Measurements from ENCODE around the gene DAPK2. TPM values are rescaled to one million over a fixed set of nuclear protein-coding genes. Genes with fewer than 3 reads are reported as not detected.

DAPK2 gene
- total and polyA plus RNA-seq, 2 experiments from 2014 or later: 5.8 to 7.5 TPM

DNA sequence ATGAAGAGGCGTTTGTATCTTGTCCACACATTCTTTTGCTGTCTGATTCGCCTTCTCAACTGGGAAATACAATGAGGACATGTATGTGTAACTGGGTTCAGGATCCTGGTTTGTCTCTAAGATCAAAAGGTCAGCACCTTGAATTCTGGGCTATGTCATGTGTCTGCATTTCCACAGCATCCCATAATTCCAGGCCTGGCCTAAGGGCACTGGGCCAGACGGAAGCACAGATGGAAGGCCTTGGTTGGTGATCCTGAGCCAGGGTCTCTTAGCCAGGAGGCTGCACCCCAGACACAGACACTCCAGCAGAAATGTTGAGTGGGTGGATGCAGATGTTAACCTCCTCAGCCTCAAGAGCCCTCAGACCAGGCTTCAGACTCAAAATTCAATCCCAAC, 188.8 kb downstream of the DAPK2 start:
- no peaks in the 10 kb centered on the region for H4K20me1 ChIP-seq (ENCODE audit: insufficient read depth)
- H3K4me1 ChIP-seq (ENCODE audit: insufficient read depth): peaks cover 14% of the 10 kb centered on the region
- TF ChIP-seq EZH2 (IDR thresholded peaks at IDR 0.05; ENCODE audit: insufficient read depth, poor library complexity, severe bottlenecking): no peak
- no peak for TF ChIP-seq EZH2phosphoT487 (IDR thresholded peaks at IDR 0.05; ENCODE audit: insufficient read depth, low read depth)
- in situ Hi-C loops (cut with MboI): no loop called here
- 14 to 24% methylated on average over 3 of the region's 3 CpGs for WGBS, 2 experiments (ENCODE audit: low coverage in 1 of 2, low lambda C conversion rate in 2 of 2, missing lambda C conversion rate in 2 of 2)
- H3K9ac ChIP-seq: no peak overlapping the region
- no peaks in the 10 kb centered on the region for H3K27me3 ChIP-seq (replicated peaks; ENCODE audit: insufficient read depth)
- 0 out of 2 replicates have a peak overlapping the region, but pooled peaks have one; percentile 7 for H3K27ac ChIP-seq
- H3K9me3 ChIP-seq (ENCODE audit: low read depth): no peaks in the 10 kb centered on the region
- no peaks in the 10 kb centered on the region for H3K36me3 ChIP-seq (ENCODE audit: low read depth)
- H3K79me2 ChIP-seq (ENCODE audit: insufficient read depth): no peaks in the 10 kb centered on the region
- H3F3A ChIP-seq (ENCODE audit: insufficient read depth): peaks cover 16% of the 10 kb centered on the region
- H3K4me3 ChIP-seq: no peak overlapping the region
- H3K4me2 ChIP-seq (ENCODE audit: unreplicated experiment): peak overlapping the region; percentile 10
- no peak overlapping the region for H2AFZ ChIP-seq
- H3K9me2 ChIP-seq (ENCODE audit: insufficient read depth): no peaks in the 10 kb centered on the region
- no peak for DNase-seq

MicroRNAs encoded within 50 kb of the gene (microRNA counts, 767-probe panel; counts per million panel counts)
- 447 counts per million, percentile 86 among the panel's probes with 10 or more counts for microRNA hsa-miR-422a

Small RNA genes lying within 50 kb of the gene (microRNA-seq; reads per million reads assigned to microRNA genes)
- not detected for gene MIR422A (ENCODE audit: borderline number of aligned reads)

Small RNA genes lying within 50 kb of the gene (small RNA-seq; reads per million reads assigned to genes)
- gene AC015914.2 (ENCODE audit: low read depth, low replicate concordance) (not detected), gene MIR422A (ENCODE audit: low read depth, low replicate concordance) (not detected)

Other genes with a start within 250 kb of the DAPK2 start
- 49.4 and 64.0 TPM in 2 replicates for gene HERC1, start 212.5 kb downstream of the DAPK2 start, total RNA-seq (2014; rRNA removed; shearing (Covaris generic))
- gene HERC1, start 212.5 kb downstream of the DAPK2 start, polyA plus RNA-seq (2016; fragmentation: Nextera tagmentation; extraction: Ambion mirVana): 12.5 and 14.5 TPM in 2 replicates
- gene CIAO2A, start 47.4 kb upstream of the DAPK2 start, total RNA-seq (2014; rRNA removed; shearing (Covaris generic)): 40.5 and 53.9 TPM in 2 replicates
- 93.2 and 93.8 TPM in 2 replicates for gene CIAO2A, start 47.4 kb upstream of the DAPK2 start, polyA plus RNA-seq (2016; fragmentation: Nextera tagmentation; extraction: Ambion mirVana)
- gene SNX1, start 49.5 kb upstream of the DAPK2 start, total RNA-seq (2014; rRNA removed; shearing (Covaris generic)): 34.9 and 40.5 TPM in 2 replicates
- gene SNX1, start 49.5 kb upstream of the DAPK2 start, polyA plus RNA-seq (2016; fragmentation: Nextera tagmentation; extraction: Ambion mirVana): 102 and 103 TPM in 2 replicates
- gene SNX22, start 105.2 kb upstream of the DAPK2 start, total RNA-seq (2014; rRNA removed; shearing (Covaris generic)): not detected in 2 replicates
- gene SNX22, start 105.2 kb upstream of the DAPK2 start, polyA plus RNA-seq (2016; fragmentation: Nextera tagmentation; extraction: Ambion mirVana): 0.66 and 0.94 TPM in 2 replicates
- gene PPIB, start 116.5 kb upstream of the DAPK2 start, total RNA-seq (2014; rRNA removed; shearing (Covaris generic)): 994 and 1,188 TPM in 2 replicates
- 1,748 and 1,763 TPM in 2 replicates for gene PPIB, start 116.5 kb upstream of the DAPK2 start, polyA plus RNA-seq (2016; fragmentation: Nextera tagmentation; extraction: Ambion mirVana)

All from GM23248 (cell line).